Panc1 (cell line): Measurements from ENCODE around the gene LHX1. TPM values are rescaled to one million over a fixed set of nuclear protein-coding genes. Genes with fewer than 3 reads are reported as not detected.

ENCODE experiments used
- ATAC-seq: fragments of 200-7000 bp; cut with Tn5 transposase; 2 replicates; pipeline ENCODE4 v1.9.1; 2020; ENCODE audit warnings: mild to moderate bottlenecking, moderate library complexity
- BruUV-seq: library from RNA; stranded (reverse); fragments of 400-500 nt; replicated peaks from 2 replicates; lab custom pipeline; 2021; lab: Mats Ljungman, UMichigan
- CTCF ChIA-PET: fragments of 300-600 bp; sonication (Branson Sonifier 250); formaldehyde crosslinking; loops from one replicate; lab custom pipeline; 2022; ENCODE audit warnings: antibody characterized with exemption; lab: Charles Lee
- POLR2A ChIA-PET: fragments of 300-600 bp; sonication (Branson Sonifier 250); formaldehyde crosslinking; loops from one replicate; lab custom pipeline; 2022; ENCODE audit warnings: antibody characterized with exemption; lab: Charles Lee
- DNase-seq: peaks from one replicate; pipeline ENCODE4 v3.0.0-alpha.2; 2010; ENCODE audit warnings: low read depth, low spot score
- H3K27ac ChIP-seq: 2 replicates; pipeline ENCODE4 v1.5.1; 2011; ENCODE audit warnings: mild to moderate bottlenecking, low read length, inconsistent platforms
- H3K27me3 ChIP-seq: fragments of 200-500 bp; sonication (Bioruptor generic); 2 replicates; pipeline ENCODE4 v1.6.0; 2014; ENCODE audit warnings: low read length, inconsistent platforms; ENCODE audit not compliant: control insufficient read depth, insufficient read depth
- H3K36me3 ChIP-seq: fragments of 200-500 bp; sonication (Bioruptor generic); 2 replicates; pipeline ENCODE4 v1.5.1; 2014; ENCODE audit warnings: inconsistent platforms, mild to moderate bottlenecking, low read length, moderate library complexity; ENCODE audit not compliant: control insufficient read depth, insufficient read depth
- H3K4me1 ChIP-seq: 2 replicates; pipeline ENCODE4 v1.5.1; 2011; ENCODE audit warnings: inconsistent platforms, mild to moderate bottlenecking, low read length, moderate library complexity; ENCODE audit not compliant: control insufficient read depth, insufficient read depth
- H3K4me3 ChIP-seq, 2 experiments: 2 replicates each; pipeline ENCODE4 v1.5.1; 2011 to 2012; ENCODE audit warnings: low read depth in 2 of 2, low read length in 2 of 2, mild to moderate bottlenecking in 2 of 2, inconsistent platforms in 1 of 2, moderate library complexity in 1 of 2
- H3K9me3 ChIP-seq: fragments of 200-500 bp; sonication (Bioruptor generic); 2 replicates; pipeline ENCODE4 v1.5.1; 2014; ENCODE audit warnings: low read depth, mild to moderate bottlenecking, inconsistent platforms, low read length, moderate library complexity; ENCODE audit not compliant: control insufficient read depth, insufficient read depth
- CTCF ChIP-seq: fragments of 450-650 bp; IDR thresholded peaks from 2 replicates; pipeline ENCODE4 v1.5.1; 2017; ENCODE audit warnings: mild to moderate bottlenecking
- POLR2AphosphoS5 ChIP-seq: IDR thresholded peaks from 2 replicates; pipeline ENCODE4 v1.6.1; 2012; ENCODE audit warnings: mild to moderate bottlenecking, low read depth, low read length, moderate library complexity
- REST ChIP-seq, 2 experiments: IDR thresholded peaks; 2 replicates each; pipeline ENCODE4 v1.6.1; 2011 to 2012; ENCODE audit warnings: low read depth in 2 of 2, control low read depth in 1 of 2, low read length in 1 of 2, mild to moderate bottlenecking in 1 of 2, moderate library complexity in 1 of 2; ENCODE audit not compliant: insufficient read depth in 1 of 2
- SIN3A ChIP-seq: IDR thresholded peaks from 2 replicates; pipeline ENCODE4 v1.6.1; 2012; ENCODE audit warnings: low read depth, mild to moderate bottlenecking, low read length, moderate library complexity, borderline replicate concordance; ENCODE audit not compliant: insufficient read depth
- TCF7L2 ChIP-seq: IDR thresholded peaks from 2 replicates; pipeline ENCODE4 v1.6.1; 2011; ENCODE audit warnings: mild to moderate bottlenecking, low read depth, low read length, inconsistent platforms
- in situ Hi-C: cut with HindIII; loops from 2 replicates; pipeline ENCODE4 v1.10.0; 2016; ENCODE audit warnings: low sequenced_read_pairs, low pct_unique_long_range_greater_than_20kb
- intact Hi-C: fragments of 100-400 bp; cut with micrococcal nuclease; formaldehyde crosslinking; loops from one replicate; pipeline ENCODE4 v1.10.0; 2022; ENCODE audit not compliant: unreplicated experiment
- total RNA-seq: library from RNA; stranded (reverse); gene quantifications from one replicate; pipeline ENCODE4 v1.2.1, GENCODE V29; 2021; ENCODE audit not compliant: unreplicated experiment

The LHX1 gene
- total RNA-seq, 1 experiment from 2014 or later, result 8.6 TPM

GRCh38 chr17:36930583-36930900 lies 6.7 kb upstream of the LHX1 start:
- intact Hi-C loops, result no loop called here
- DNase-seq (no peak), ATAC-seq (no peak)
- in situ Hi-C loops, result no loop called here
- ChIA-PET POLR2A (interaction anchor here (0.6 kb wide), 1 partner anchor 12 kb away, joined by 12 read pairs; no protein-coding TSS in a partner anchor), CTCF (no interaction called here)
- no peaks in the 10 kb centered on the region for H3K27me3 ChIP-seq
- H3K36me3 ChIP-seq, result no peaks in the 10 kb centered on the region
- no peak overlapping the region for H3K27ac ChIP-seq
- BruUV-seq, result no TSS peak
- no peak for TF ChIP-seq CTCF
- TF ChIP-seq POLR2AphosphoS5, result no peak
- TF ChIP-seq REST (IDR thresholded peaks at IDR 0.05; ENCODE audit: insufficient read depth in 1 of 2, low read depth in 2 of 2, low read length in 1 of 2), result no peak
- TF ChIP-seq SIN3A, result no peak
- TF ChIP-seq TCF7L2, result no peak
- no peak overlapping the region for H3K4me3 ChIP-seq
- H3K9me3 ChIP-seq, result no peaks in the 10 kb centered on the region
- H3K4me1 ChIP-seq, result peaks cover 12% of the 10 kb centered on the region

GRCh38 chr17:36931096-36931696 lies 6.1 kb upstream of the LHX1 start:
- Histone ChIP-seq H3K9me3 (no peaks in the 10 kb centered on the region), H3K27me3 (no peaks in the 10 kb centered on the region), H3K36me3 (no peaks in the 10 kb centered on the region), H3K4me3 (no peak overlapping the region), H3K4me1 (peaks cover 12% of the 10 kb centered on the region), H3K27ac (no peak overlapping the region)
- intact Hi-C loops (no loop called here), in situ Hi-C loops (no loop called here)
- BruUV-seq, result no TSS peak
- CTCF ChIA-PET, result no interaction called here
- TF ChIP-seq TCF7L2, result no peak
- TF ChIP-seq SIN3A, result no peak
- no peak for TF ChIP-seq REST (IDR thresholded peaks at IDR 0.05; ENCODE audit: insufficient read depth in 1 of 2, low read depth in 2 of 2, low read length in 1 of 2)
- no peak for TF ChIP-seq CTCF
- DNase-seq, result no peak
- POLR2A ChIA-PET, result interaction anchor here (0.6 kb wide), 1 partner anchor 12 kb away, joined by 12 read pairs; no protein-coding TSS in a partner anchor
- ATAC-seq, result no peak
